Activated T-cell treated with anti-CD3 and anti-CD28 coated beads, Interleukin-2, amount 50 U/mL, for 1 hour (primary cell): ENCODE results near the gene ERC2.
"Not testable (repeated sequence)": the region's sequence is repeated elsewhere in the genome, so short reads cannot be mapped to it uniquely, and the experiment has no call there.

Experiments
- DNase-seq: peaks from one replicate; pipeline ENCODE4 v3.0.0-alpha.2; 2020

The ERC2 gene

GRCh38 chr3:56303487-56303886, 164.8 kb downstream of the ERC2 start:
- no peak for DNase-seq

GRCh38 chr3:56302417-56302816, 165.8 kb downstream of the ERC2 start:
- DNase-seq = no peak

GRCh38 chr3:56297281-56297840, 170.9 kb downstream of the ERC2 start:
- DNase-seq = no peak

GRCh38 chr3:56296361-56296760, 171.9 kb downstream of the ERC2 start:
- no peak for DNase-seq

GRCh38 chr3:56295161-56295560, 173.1 kb downstream of the ERC2 start:
- DNase-seq = no peak

- DNase-seq = no peak
Measured at GRCh38 chr3:56294286-56294685, 174.0 kb downstream of the ERC2 start.

- DNase-seq = no peak
Measured at GRCh38 chr3:56291953-56292352, 176.3 kb downstream of the ERC2 start.

GRCh38 chr3:56291244-56291680, 177.0 kb downstream of the ERC2 start:
- no peak for DNase-seq

- DNase-seq = no peak
Measured at GRCh38 chr3:56290374-56290773, 177.9 kb downstream of the ERC2 start.

- no peak for DNase-seq
Measured at GRCh38 chr3:56288258-56288657, 180.0 kb downstream of the ERC2 start.

GRCh38 chr3:56282341-56282740, 185.9 kb downstream of the ERC2 start:
- DNase-seq = no peak

GRCh38 chr3:56277236-56277635, 191.0 kb downstream of the ERC2 start:
- no peak for DNase-seq

- DNase-seq = no peak
Measured at GRCh38 chr3:56275120-56275519, 193.1 kb downstream of the ERC2 start.

GRCh38 chr3:56269755-56270535, 198.3 kb downstream of the ERC2 start:
- no peak for DNase-seq

GRCh38 chr3:56268616-56269383, 199.5 kb downstream of the ERC2 start:
- DNase-seq = no peak

GRCh38 chr3:56261852-56262251, 206.4 kb downstream of the ERC2 start:
- DNase-seq = not testable (repeated sequence)

- no peak for DNase-seq
Measured at GRCh38 chr3:56260262-56260661, 208.0 kb downstream of the ERC2 start.

- no peak for DNase-seq
Measured at GRCh38 chr3:56257826-56258225, 210.4 kb downstream of the ERC2 start.

GRCh38 chr3:56254835-56255234, 213.4 kb downstream of the ERC2 start:
- no peak for DNase-seq

GRCh38 chr3:56253941-56254665, 214.2 kb downstream of the ERC2 start:
- no peak for DNase-seq

- no peak for DNase-seq
Measured at GRCh38 chr3:56251343-56251945, 216.8 kb downstream of the ERC2 start.

- DNase-seq = no peak
Measured at GRCh38 chr3:56248021-56248420, 220.2 kb downstream of the ERC2 start.

GRCh38 chr3:56238299-56238698, 230.0 kb downstream of the ERC2 start:
- DNase-seq = no peak
